HEK293 (cell line): ENCODE measurements around the gene KLHL29.

ENCODE experiments used
- CTCF ChIP-seq: fragments of 450-650 bp; formaldehyde crosslinking; IDR thresholded peaks from 2 replicates; pipeline ENCODE4 v1.5.1; 2016; ENCODE audit warnings: missing biosample characterization, missing genetic modification characterization
- GLI2 ChIP-seq: fragments of 450-650 bp; formaldehyde crosslinking; IDR thresholded peaks from 2 replicates; pipeline ENCODE4; 2017; ENCODE audit warnings: missing biosample characterization, missing genetic modification characterization, low read depth, borderline replicate concordance
- KLF8 ChIP-seq: fragments of 450-650 bp; formaldehyde crosslinking; IDR thresholded peaks from 2 replicates; pipeline ENCODE4 v1.5.1; 2016; ENCODE audit warnings: missing biosample characterization, missing genetic modification characterization
- KLF9 ChIP-seq: fragments of 450-650 bp; formaldehyde crosslinking; IDR thresholded peaks from 2 replicates; pipeline ENCODE4 v1.5.1; 2016; ENCODE audit warnings: missing biosample characterization, missing genetic modification characterization, low read depth
- REST ChIP-seq: fragments of 450-650 bp; formaldehyde crosslinking; IDR thresholded peaks from 2 replicates; pipeline ENCODE4 v1.5.1; 2016; ENCODE audit warnings: missing biosample characterization, missing genetic modification characterization
- ZNF221 ChIP-seq: fragments of 450-650 bp; formaldehyde crosslinking; IDR thresholded peaks from 2 replicates; pipeline ENCODE4 v1.5.1; 2017; ENCODE audit warnings: missing biosample characterization, missing genetic modification characterization, borderline replicate concordance
- ZNF48 ChIP-seq: fragments of 450-650 bp; formaldehyde crosslinking; IDR thresholded peaks from 2 replicates; pipeline ENCODE4 v1.5.1; 2016; ENCODE audit warnings: missing biosample characterization, missing genetic modification characterization
- ZNF530 ChIP-seq: fragments of 450-650 bp; formaldehyde crosslinking; IDR thresholded peaks from 2 replicates; pipeline ENCODE4 v1.5.1; 2016; ENCODE audit warnings: low read depth, missing biosample characterization, missing genetic modification characterization
- TF ChIP-seq, protein P1 (sequence below): fragments of 450-650 bp; formaldehyde crosslinking; optimal IDR thresholded peaks from 2 replicates; pipeline ENCODE3; 2016; ENCODE audit warnings: missing biosample characterization, mild to moderate bottlenecking, missing genetic modification characterization

DNA sequence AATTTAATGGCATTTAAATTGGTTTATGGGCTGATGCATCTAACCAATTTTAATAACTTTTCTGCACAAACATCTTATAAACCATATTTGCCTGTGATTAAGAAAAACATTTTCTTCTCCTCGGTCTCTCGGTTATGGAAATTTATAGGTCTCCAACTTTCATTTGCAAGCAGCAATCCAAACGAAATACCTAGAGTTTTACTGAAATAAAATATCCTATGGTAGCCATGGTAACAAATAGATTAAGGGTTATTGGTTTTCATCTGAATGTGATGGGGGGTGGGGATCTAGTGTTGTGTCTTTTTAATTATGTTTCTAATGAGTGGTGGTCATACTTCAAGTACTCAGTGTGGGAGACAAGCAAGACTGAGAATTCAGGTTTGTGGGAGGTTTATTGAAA is 2.9 kb downstream of the KLHL29 start:
- no peak for TF ChIP-seq CTCF
- TF ChIP-seq ZNF221 (tag by site-specific recombination), result no peak
- no peak for TF ChIP-seq ZNF530 (tag by site-specific recombination)
- TF ChIP-seq, protein P1, sequence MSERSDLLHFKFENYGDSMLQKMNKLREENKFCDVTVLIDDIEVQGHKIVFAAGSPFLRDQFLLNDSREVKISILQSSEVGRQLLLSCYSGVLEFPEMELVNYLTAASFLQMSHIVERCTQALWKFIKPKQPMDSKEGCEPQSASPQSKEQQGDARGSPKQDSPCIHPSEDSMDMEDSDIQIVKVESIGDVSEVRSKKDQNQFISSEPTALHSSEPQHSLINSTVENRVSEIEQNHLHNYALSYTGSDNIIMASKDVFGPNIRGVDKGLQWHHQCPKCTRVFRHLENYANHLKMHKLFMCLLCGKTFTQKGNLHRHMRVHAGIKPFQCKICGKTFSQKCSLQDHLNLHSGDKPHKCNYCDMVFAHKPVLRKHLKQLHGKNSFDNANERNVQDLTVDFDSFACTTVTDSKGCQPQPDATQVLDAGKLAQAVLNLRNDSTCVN (tag by site-specific recombination), result no peak
- TF ChIP-seq REST (tag by site-specific recombination), result no peak
- no peak for TF ChIP-seq ZNF48 (tag by site-specific recombination)
- no peak for TF ChIP-seq GLI2 (tag by site-specific recombination)
- TF ChIP-seq KLF8 (tag by site-specific recombination), result no peak
- no peak for TF ChIP-seq KLF9 (tag by site-specific recombination)
